H9 (cell line): Measurements from ENCODE around the gene SLC16A6. TPM values are rescaled to one million over a fixed set of nuclear protein-coding genes. Genes with fewer than 3 reads are reported as not detected.

ENCODE experiments used
- DNase-seq: peaks from one replicate; pipeline ENCODE4 v3.0.0-alpha.2; 2017
- H2AFZ ChIP-seq: one replicate; pipeline ENCODE4 v1.6.1; 2013; ENCODE audit warnings: mild to moderate bottlenecking, low read length, control low read depth, moderate library complexity
- H2AK5ac ChIP-seq: 2 replicates; pipeline ENCODE4 v1.6.1; 2013; ENCODE audit warnings: low read length, control low read depth, mixed read lengths; ENCODE audit not compliant: insufficient read length
- H2BK120ac ChIP-seq: one replicate; pipeline ENCODE4 v1.6.1; 2013; ENCODE audit warnings: low read depth, mild to moderate bottlenecking, low read length, control low read depth, inconsistent platforms; ENCODE audit not compliant: poor library complexity, severe bottlenecking
- H2BK12ac ChIP-seq: 2 replicates; pipeline ENCODE4 v1.6.1; 2013; ENCODE audit warnings: low read length, control low read depth, mixed read lengths, low read depth; ENCODE audit not compliant: insufficient read length
- H2BK15ac ChIP-seq: 2 replicates; pipeline ENCODE4 v1.6.1; 2013; ENCODE audit warnings: low read depth, low read length, control low read depth
- H2BK20ac ChIP-seq: one replicate; pipeline ENCODE4 v1.6.1; 2013; ENCODE audit warnings: low read depth, mild to moderate bottlenecking, low read length, control low read depth, inconsistent platforms; ENCODE audit not compliant: poor library complexity, severe bottlenecking
- H2BK5ac ChIP-seq: 2 replicates; pipeline ENCODE4 v1.6.1; 2013; ENCODE audit warnings: low read length, control low read depth, mixed read lengths; ENCODE audit not compliant: insufficient read length
- H3K14ac ChIP-seq: 2 replicates; pipeline ENCODE4 v1.6.1; 2013; ENCODE audit warnings: low read length, control low read depth; ENCODE audit not compliant: insufficient read depth
- H3K18ac ChIP-seq: 2 replicates; pipeline ENCODE4 v1.6.1; 2013; ENCODE audit warnings: low read depth, mild to moderate bottlenecking, mixed read lengths, low read length, control low read depth; ENCODE audit not compliant: insufficient read length
- H3K23ac ChIP-seq: 2 replicates; pipeline ENCODE4 v1.6.1; 2013; ENCODE audit warnings: low read length, control low read depth, mixed read lengths, low read depth; ENCODE audit not compliant: insufficient read length
- H3K23me2 ChIP-seq: 2 replicates; pipeline ENCODE4 v1.6.1; 2013; ENCODE audit warnings: low read depth, mild to moderate bottlenecking, mixed read lengths, low read length, control low read depth; ENCODE audit not compliant: insufficient read length, poor library complexity, severe bottlenecking
- H3K27ac ChIP-seq: 2 replicates; pipeline ENCODE4 v1.5.1; 2013; ENCODE audit warnings: low read length, control low read depth, mixed read lengths, low read depth; ENCODE audit not compliant: insufficient read length
- H3K27me3 ChIP-seq: 2 replicates; pipeline ENCODE4 v1.6.1; 2013; ENCODE audit warnings: low read length, control low read depth, inconsistent platforms; ENCODE audit not compliant: insufficient read depth
- H3K4ac ChIP-seq: 2 replicates; pipeline ENCODE4 v1.6.1; 2013; ENCODE audit warnings: low read depth, mild to moderate bottlenecking, control low read depth, inconsistent platforms, low read length, moderate library complexity
- H3K4me1 ChIP-seq: 2 replicates; pipeline ENCODE4 v1.6.1; 2013; ENCODE audit warnings: low read length, control low read depth, inconsistent platforms; ENCODE audit not compliant: insufficient read depth
- H3K4me2 ChIP-seq: 2 replicates; pipeline ENCODE4 v1.6.1; 2013; ENCODE audit warnings: low read length, control low read depth, mixed read lengths; ENCODE audit not compliant: insufficient read length, insufficient read depth
- H3K56ac ChIP-seq: 2 replicates; pipeline ENCODE4 v1.6.1; 2013; ENCODE audit warnings: low read depth, mild to moderate bottlenecking, mixed read lengths, low read length, control low read depth; ENCODE audit not compliant: insufficient read length
- H3K79me1 ChIP-seq: 2 replicates; pipeline ENCODE4 v1.6.1; 2013; ENCODE audit warnings: low read depth, mild to moderate bottlenecking, moderate library complexity, low read length, control low read depth, inconsistent platforms; ENCODE audit not compliant: insufficient read depth, poor library complexity, severe bottlenecking
- H3K79me2 ChIP-seq: 2 replicates; pipeline ENCODE4 v1.6.1; 2013; ENCODE audit warnings: low read length, control low read depth, inconsistent platforms; ENCODE audit not compliant: insufficient read depth
- H3K9ac ChIP-seq: 2 replicates; pipeline ENCODE4 v1.6.1; 2013; ENCODE audit warnings: low read length, control low read depth, mixed read lengths; ENCODE audit not compliant: insufficient read length; ENCODE audit errors: extremely low read depth
- H3K9me3 ChIP-seq: one replicate; pipeline ENCODE4 v1.6.1; 2013; ENCODE audit warnings: low read depth, low read length, inconsistent platforms; ENCODE audit not compliant: control insufficient read depth
- H3T11ph ChIP-seq: one replicate; pipeline ENCODE4 v1.6.1; 2013; ENCODE audit warnings: mild to moderate bottlenecking, low read length, control low read depth, inconsistent platforms
- H4K20me1 ChIP-seq: one replicate; pipeline ENCODE4 v1.6.1; 2013; ENCODE audit not compliant: control insufficient read depth, insufficient read length, insufficient read depth
- H4K5ac ChIP-seq: 2 replicates; pipeline ENCODE4 v1.6.1; 2013; ENCODE audit warnings: low read depth, mild to moderate bottlenecking, mixed read lengths, low read length, control low read depth; ENCODE audit not compliant: insufficient read length
- H4K8ac ChIP-seq: replicated peaks from 2 replicates; pipeline ENCODE4 v1.6.1; 2013; ENCODE audit warnings: low read length, control low read depth, mixed read lengths, low read depth; ENCODE audit not compliant: insufficient read length
- H4K91ac ChIP-seq: 2 replicates; pipeline ENCODE4 v1.6.1; 2013; ENCODE audit warnings: low read depth, mild to moderate bottlenecking, moderate library complexity, mixed read lengths, low read length, control low read depth; ENCODE audit not compliant: insufficient read length
- H3K27ac Mint-ChIP-seq, 3 experiments: 2 replicates in 2 of 3; 3 replicates in 1 of 3; pipeline ENCODE4 v1.8.0; 2020 to 2021; ENCODE audit warnings: mixed read lengths in 3 of 3, mild to moderate bottlenecking in 1 of 3, moderate library complexity in 1 of 3
- H3K27me3 Mint-ChIP-seq: 2 replicates; pipeline ENCODE4 v1.8.0; 2021; ENCODE audit warnings: low read depth, mild to moderate bottlenecking, moderate library complexity, mixed read lengths
- H3K36me3 Mint-ChIP-seq, 3 experiments: 2 replicates in 2 of 3; 3 replicates in 1 of 3; pipeline ENCODE4 v1.8.0; 2020 to 2021; ENCODE audit warnings: low read depth in 3 of 3, mixed read lengths in 3 of 3; ENCODE audit not compliant: insufficient read depth in 1 of 3
- H3K4me1 Mint-ChIP-seq, 2 experiments: 2 replicates each; pipeline ENCODE4 v1.8.0; 2020; ENCODE audit warnings: mixed read lengths in 2 of 2
- H3K4me3 Mint-ChIP-seq, 2 experiments: 2 replicates in 1 of 2; 3 replicates in 1 of 2; pipeline ENCODE4 v1.8.0; 2020 to 2021; ENCODE audit warnings: mild to moderate bottlenecking in 2 of 2, mixed read lengths in 2 of 2, moderate library complexity in 1 of 2
- H3K9me3 Mint-ChIP-seq, 2 experiments: 2 replicates in 1 of 2; 3 replicates in 1 of 2; pipeline ENCODE4 v1.8.0; 2020; ENCODE audit warnings: mild to moderate bottlenecking in 2 of 2, mixed read lengths in 2 of 2, moderate library complexity in 1 of 2
- WGBS: extraction: QIAGEN DNeasy Blood & Tissue Kit; methylation state at CpG from one replicate; pipeline ENCODE4 v1.1.7; 2013; ENCODE audit warnings: missing lambda C conversion rate, low lambda C conversion rate, mixed read lengths; ENCODE audit not compliant: insufficient read length; ENCODE audit errors: extremely low coverage; 5-methylcytosine and 5-hydroxymethylcytosine counted together
- total RNA-seq: library from RNA; stranded (reverse); gene quantifications from 2 replicates; pipeline ENCODE4 v1.2.1, GENCODE V29; 2021
- TF ChIP-seq, protein P1 (sequence below): fragments of 200-600 bp; sonication (generic); conservative IDR thresholded peaks from 3 replicates; pipeline ENCODE4 v1.8.0; 2021; ENCODE audit warnings: antibody characterized with exemption, mild to moderate bottlenecking

Gene SLC16A6
- total RNA-seq, 1 experiment from 2014 or later: 0.33 TPM

DNA sequence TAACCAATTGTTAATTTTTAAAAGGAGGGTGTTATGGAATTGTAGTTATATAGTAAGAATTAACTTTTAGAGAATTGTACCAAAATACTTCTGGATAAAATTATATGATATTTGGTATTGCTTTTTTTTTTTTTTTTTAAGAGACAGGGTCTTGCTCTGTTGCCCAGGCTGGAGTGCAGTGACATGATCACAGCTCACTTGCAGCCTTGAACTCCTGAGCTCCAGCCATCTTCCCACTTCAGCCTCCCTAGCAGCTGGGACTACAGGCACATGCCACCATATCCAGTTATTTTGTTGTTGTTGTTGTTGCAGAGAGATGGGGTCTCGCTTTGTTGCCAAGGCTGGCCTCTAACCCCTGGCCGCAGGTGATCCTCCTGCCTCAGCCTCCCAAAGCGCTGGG lies 8.9 kb upstream of the SLC16A6 start:
- H4K5ac ChIP-seq: no peak overlapping the region
- DNase-seq: no peak
- no peaks in the 10 kb centered on the region for H3K79me1 ChIP-seq
- H2BK20ac ChIP-seq: no peak overlapping the region
- Mint-ChIP-seq H3K9me3 (no peaks in the 10 kb centered on the region; a peak in 2 of 5 replicates), H3K4me1 (peaks cover 40 to 45% of the 10 kb centered on the region in 2 experiments), H3K36me3 (peaks cover 0 to 8% (median 0%) of the 10 kb centered on the region in 3 experiments; a peak in 2 of 7 replicates), H3K27ac (no peak overlapping the region), H3K27me3 (peaks cover 16% of the 10 kb centered on the region), H3K4me3 (no peak overlapping the region)
- no peak overlapping the region for H3T11ph ChIP-seq
- no peak overlapping the region for H2AK5ac ChIP-seq
- no peak overlapping the region for H3K4me2 ChIP-seq
- H2BK5ac ChIP-seq: no peak overlapping the region
- H3K9me3 ChIP-seq: no peaks in the 10 kb centered on the region
- no peak overlapping the region for H2BK12ac ChIP-seq
- no peak overlapping the region for H4K8ac ChIP-seq
- no peak overlapping the region for H2AFZ ChIP-seq
- H3K18ac ChIP-seq: no peak overlapping the region
- H4K91ac ChIP-seq: no peak overlapping the region
- no peaks in the 10 kb centered on the region for H3K23me2 ChIP-seq
- H3K27me3 ChIP-seq: no peaks in the 10 kb centered on the region
- H3K9ac ChIP-seq: no peak overlapping the region
- H3K27ac ChIP-seq: no peak overlapping the region
- WGBS: no CpG with 5 or more reads among the region's 3 CpGs
- H3K4ac ChIP-seq: no peak overlapping the region
- TF ChIP-seq, protein P1, sequence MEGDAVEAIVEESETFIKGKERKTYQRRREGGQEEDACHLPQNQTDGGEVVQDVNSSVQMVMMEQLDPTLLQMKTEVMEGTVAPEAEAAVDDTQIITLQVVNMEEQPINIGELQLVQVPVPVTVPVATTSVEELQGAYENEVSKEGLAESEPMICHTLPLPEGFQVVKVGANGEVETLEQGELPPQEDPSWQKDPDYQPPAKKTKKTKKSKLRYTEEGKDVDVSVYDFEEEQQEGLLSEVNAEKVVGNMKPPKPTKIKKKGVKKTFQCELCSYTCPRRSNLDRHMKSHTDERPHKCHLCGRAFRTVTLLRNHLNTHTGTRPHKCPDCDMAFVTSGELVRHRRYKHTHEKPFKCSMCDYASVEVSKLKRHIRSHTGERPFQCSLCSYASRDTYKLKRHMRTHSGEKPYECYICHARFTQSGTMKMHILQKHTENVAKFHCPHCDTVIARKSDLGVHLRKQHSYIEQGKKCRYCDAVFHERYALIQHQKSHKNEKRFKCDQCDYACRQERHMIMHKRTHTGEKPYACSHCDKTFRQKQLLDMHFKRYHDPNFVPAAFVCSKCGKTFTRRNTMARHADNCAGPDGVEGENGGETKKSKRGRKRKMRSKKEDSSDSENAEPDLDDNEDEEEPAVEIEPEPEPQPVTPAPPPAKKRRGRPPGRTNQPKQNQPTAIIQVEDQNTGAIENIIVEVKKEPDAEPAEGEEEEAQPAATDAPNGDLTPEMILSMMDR: no peak
- no peak overlapping the region for H3K23ac ChIP-seq
- H3K14ac ChIP-seq: no peak overlapping the region
- no peaks in the 10 kb centered on the region for H4K20me1 ChIP-seq
- H3K56ac ChIP-seq: no peak overlapping the region
- H3K79me2 ChIP-seq: no peaks in the 10 kb centered on the region
- peaks cover 3% of the 10 kb centered on the region; the same call in 1 of the 2 replicates for H3K4me1 ChIP-seq
- H2BK120ac ChIP-seq: no peak overlapping the region
- H2BK15ac ChIP-seq: no peak overlapping the region
